H4 (cell line): ENCODE measurements around the gene PIGA. TPM values are rescaled to one million over a fixed set of nuclear protein-coding genes. Genes with fewer than 3 reads are reported as not detected.
"Not testable (repeated sequence)": the region's sequence is repeated elsewhere in the genome, so short reads cannot be mapped to it uniquely, and the experiment has no call there.

ENCODE experiments used
- DNase-seq: peaks from one replicate; pipeline ENCODE4 v3.0.0-alpha.2; 2015; ENCODE audit warnings: low spot score
- total RNA-seq: library from RNA; depleted of rRNA; stranded (reverse); fragments of >200 nt; shearing (Covaris generic); gene quantifications from 2 replicates; pipeline ENCODE4 v1.2.3, GENCODE V29; 2014

The PIGA gene
- total RNA-seq, 1 experiment from 2014 or later, result 9.9 TPM

DNA sequence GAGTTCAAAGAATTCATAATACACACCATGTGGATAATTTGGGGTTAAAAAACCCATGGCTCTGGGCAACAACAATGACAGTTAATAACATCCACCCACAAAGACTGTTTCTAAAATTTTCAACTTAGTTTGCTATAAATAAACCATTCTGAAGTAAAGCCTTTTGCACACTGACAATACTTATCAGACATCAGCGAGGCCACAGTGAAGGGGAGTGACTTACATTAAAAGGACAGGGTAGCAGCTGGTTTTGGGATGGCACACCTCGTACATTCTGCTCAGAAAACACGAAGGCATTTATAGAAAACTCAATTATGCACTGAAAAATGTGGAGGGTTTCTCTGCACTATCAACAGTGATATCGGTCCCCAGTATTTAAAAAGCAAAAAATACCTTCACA, 15.0 kb downstream of the PIGA start:
- no peak for DNase-seq

GRCh38 chrX:15319075-15319474, 16.2 kb downstream of the PIGA start:
- DNase-seq, result no peak

GRCh38 chrX:15315509-15315908, 19.8 kb downstream of the PIGA start, which contains the start of gene ASB11:
ASB11 (minus strand) TSS chrX:15315640; CDS start chrX:15315605, 35 bp downstream.
- DNase-seq, result no peak

DNA sequence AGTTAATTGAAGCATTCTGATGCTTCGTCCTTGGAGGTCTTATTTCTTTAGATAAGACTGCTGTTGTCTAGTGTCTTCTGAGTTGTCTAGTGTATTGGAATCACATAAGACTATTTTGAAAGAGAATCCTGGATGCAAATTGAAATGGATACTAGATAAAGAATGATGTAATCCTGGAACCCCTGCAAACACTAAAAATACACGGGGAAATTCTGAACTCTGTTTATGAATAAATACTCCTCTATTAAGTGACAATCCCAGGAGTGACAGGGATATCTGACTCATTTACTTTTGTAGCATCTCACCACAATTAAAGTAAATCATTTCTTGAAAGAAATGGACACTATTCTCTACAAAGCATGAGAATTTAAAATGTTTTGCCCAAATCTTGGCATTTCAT, 20.9 kb downstream of the PIGA start:
- no peak for DNase-seq

GRCh38 chrX:15311119-15311518, 24.2 kb downstream of the PIGA start:
- no peak for DNase-seq

GRCh38 chrX:15310117-15310516, 25.2 kb downstream of the PIGA start:
- peak; percentile 9 for DNase-seq

DNA sequence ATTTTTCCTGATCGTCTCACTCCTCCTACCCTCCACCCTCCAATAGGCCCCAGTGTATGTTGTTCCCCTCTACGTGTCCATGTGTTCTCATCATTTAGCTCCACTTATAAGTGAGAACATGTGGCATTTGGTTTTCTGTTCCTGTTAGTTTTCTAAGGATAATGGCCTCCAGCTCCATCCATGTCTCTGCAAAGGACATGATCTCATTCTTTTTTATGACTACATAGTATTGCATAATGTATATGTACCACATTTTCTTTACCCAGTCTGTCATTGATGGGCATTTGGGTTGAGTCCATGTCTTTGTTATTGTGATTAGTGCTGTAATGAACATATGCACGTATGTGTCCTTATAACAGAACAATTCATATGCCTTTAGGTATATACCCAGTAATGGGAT, 29.4 kb downstream of the PIGA start:
- not testable (repeated sequence) for DNase-seq

- DNase-seq, result peak; percentile 70
Observed at GRCh38 chrX:15301924-15302323, 33.4 kb downstream of the PIGA start.

- peak; percentile 14 for DNase-seq
Observed at GRCh38 chrX:15299941-15300851, 35.1 kb downstream of the PIGA start.

DNA sequence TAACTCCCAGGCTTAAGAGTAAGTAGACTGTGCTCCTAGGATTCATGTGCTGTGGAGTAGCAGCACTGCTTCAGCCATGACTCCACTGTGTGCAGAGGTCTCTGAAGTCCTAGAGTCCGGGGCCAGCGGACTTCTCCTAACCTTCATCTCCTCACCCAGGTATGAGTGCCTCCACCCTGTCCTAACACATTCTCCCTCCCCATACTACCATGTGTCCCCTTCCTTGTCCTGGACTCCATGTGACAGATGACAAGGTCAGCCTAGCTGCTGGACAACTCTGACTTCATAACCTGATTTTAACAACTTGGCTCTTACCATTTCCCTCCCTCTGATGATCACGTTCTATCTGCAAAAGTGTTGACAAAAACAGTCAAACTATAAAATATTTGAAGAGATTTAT, 36.5 kb downstream of the PIGA start:
- DNase-seq, result no peak

GRCh38 chrX:15298201-15298600, 37.1 kb downstream of the PIGA start:
- DNase-seq, result no peak

DNA sequence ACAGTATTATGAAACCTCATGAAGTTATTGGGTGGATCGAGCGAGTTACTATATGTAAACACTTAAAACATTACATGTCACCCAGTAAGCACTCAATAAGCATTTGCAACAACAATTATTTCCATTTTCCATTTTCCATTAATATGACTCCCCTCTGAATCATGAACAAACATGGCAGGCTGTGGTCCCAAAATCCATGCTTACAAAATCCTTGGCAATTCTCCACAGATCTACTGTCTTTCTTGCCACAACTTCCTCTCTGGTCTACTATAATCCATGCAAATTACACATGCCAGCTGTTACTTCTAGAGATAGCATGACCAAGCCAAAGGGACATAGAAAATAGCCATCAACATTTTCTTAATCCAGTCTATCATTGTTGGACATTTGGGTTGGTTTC, 41.9 kb downstream of the PIGA start:
- DNase-seq, result no peak

DNA sequence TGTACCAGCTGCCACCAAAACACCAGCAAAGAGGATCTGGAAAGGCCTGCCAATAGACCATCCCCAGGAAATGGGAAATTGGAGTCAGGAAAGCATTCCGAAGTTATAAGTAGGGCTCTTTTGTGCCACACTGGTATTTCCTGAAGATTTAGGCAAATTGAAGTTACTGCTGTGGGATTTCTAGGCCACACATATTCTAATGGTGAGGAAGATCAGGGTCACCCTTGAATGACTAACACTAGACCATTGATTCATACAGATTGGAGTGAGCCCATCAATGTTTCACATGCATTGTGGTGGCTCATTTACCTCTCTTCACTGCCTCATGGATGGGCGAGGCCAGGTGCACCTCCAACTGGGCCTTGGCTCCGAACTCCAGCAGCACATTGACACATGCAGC, 42.5 kb downstream of the PIGA start:
- no peak for DNase-seq

DNA sequence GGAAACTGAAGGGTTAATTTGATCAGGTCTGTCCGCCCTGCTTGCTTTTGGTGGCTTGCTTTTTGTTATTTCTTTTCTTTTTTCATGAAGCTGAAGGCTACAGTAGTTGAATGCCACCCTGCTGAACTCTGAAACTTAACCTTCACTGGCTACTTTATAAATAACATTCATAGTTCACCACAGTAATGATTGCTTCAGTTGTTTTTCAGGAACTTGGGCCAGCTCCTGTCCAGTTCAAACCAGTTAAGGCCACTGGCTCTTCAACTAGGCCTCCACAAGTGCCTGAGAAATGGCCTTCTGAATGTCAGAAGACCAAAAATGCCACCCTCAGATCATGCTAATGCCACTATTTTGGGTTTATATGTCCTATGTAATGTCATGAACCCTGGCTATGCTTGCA, 57.7 kb downstream of the PIGA start:
- DNase-seq, result no peak

- DNase-seq, result no peak
Observed at GRCh38 chrX:15274946-15275345, 60.4 kb downstream of the PIGA start.

DNA sequence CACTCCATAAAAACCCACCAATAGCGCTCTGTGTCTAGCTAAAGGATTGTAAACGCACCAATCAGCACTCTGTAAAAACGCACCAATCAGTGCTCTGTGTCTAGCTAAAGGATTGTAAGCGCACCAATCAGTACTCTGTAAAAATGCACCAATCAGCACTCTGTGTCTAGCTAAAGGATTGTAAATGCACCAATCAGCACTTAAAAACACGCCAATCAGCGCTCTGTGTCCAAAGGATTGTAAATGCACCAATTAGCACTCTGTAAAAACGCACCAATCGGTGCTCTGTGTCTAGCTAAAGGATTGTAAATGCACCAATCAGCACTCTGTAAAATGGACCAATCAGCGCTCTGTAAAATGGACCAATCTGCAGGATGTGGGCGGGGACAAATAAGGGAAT, 62.0 kb downstream of the PIGA start:
- DNase-seq, result not testable (repeated sequence)

DNA sequence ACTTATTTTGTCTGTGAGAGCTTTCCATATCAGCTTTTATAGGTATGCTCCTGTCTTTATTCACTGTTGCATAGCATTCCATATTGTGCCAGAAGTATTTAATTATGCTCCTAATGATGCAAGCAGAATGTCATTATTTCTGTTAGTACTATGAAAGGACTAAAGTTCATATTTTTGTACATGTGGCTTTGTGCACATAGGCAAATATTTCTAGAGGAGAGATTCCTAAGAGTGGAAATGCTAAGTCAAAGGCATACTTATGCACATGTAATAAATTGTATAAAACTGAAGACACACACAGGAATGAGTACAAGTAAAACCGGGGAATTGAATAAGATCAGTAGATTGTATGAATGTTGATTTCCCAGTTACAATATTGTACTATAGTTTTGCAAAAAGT, 63.6 kb downstream of the PIGA start:
- no peak for DNase-seq

GRCh38 chrX:15269618-15270521, 65.5 kb downstream of the PIGA start, which contains the start of gene ASB9:
ASB9 (minus strand) TSS chrX:15270083; CDS start chrX:15269874, 209 bp downstream.
- peak; percentile 83 for DNase-seq
